DND-41 (cell line): ENCODE results near the gene PAQR7.

Source experiments
- ATAC-seq: fragments of 200-7000 bp; cut with Tn5 transposase; 3 replicates; pipeline ENCODE4 v1.9.1; 2021; ENCODE audit warnings: low read depth; ENCODE audit not compliant: insufficient read depth
- DNase-seq: peaks from one replicate; pipeline ENCODE4 v3.0.0-alpha.2; 2020
- H2AFZ ChIP-seq: 2 replicates; pipeline ENCODE4 v1.6.0; 2012; ENCODE audit warnings: low read depth, low read length
- H3K27ac ChIP-seq: 2 replicates; pipeline ENCODE4 v1.5.1; 2012; ENCODE audit warnings: low read length, inconsistent platforms
- H3K27me3 ChIP-seq: fragments of 200-600 bp; sonication (generic); 2 replicates; pipeline ENCODE4 v1.6.0; 2012; ENCODE audit warnings: low read length, mild to moderate bottlenecking, inconsistent platforms; ENCODE audit not compliant: insufficient read depth, poor library complexity
- H3K36me3 ChIP-seq: 2 replicates; pipeline ENCODE4 v1.5.1; 2012; ENCODE audit warnings: low read length, inconsistent platforms; ENCODE audit not compliant: insufficient read depth
- H3K4me1 ChIP-seq: 2 replicates; pipeline ENCODE4 v1.5.1; 2012; ENCODE audit warnings: mild to moderate bottlenecking, low read length; ENCODE audit not compliant: insufficient read depth
- H3K4me2 ChIP-seq: 2 replicates; pipeline ENCODE4 v1.6.0; 2012; ENCODE audit warnings: mild to moderate bottlenecking, moderate library complexity, low read length, inconsistent platforms; ENCODE audit not compliant: insufficient read depth
- H3K4me3 ChIP-seq, 2 experiments: fragments of 200-600 bp in 1 of 2; shearing (Covaris generic) in 1 of 2; 2 replicates each; pipeline ENCODE4 v1.5.1; 2012 to 2016; ENCODE audit warnings: inconsistent platforms in 2 of 2, low read length in 2 of 2, mild to moderate bottlenecking in 2 of 2, low read depth in 1 of 2, moderate library complexity in 1 of 2
- H3K79me2 ChIP-seq: 2 replicates; pipeline ENCODE4 v1.6.0; 2012; ENCODE audit warnings: low read length, inconsistent platforms; ENCODE audit not compliant: insufficient read depth
- H3K9ac ChIP-seq: 2 replicates; pipeline ENCODE4 v1.6.0; 2012; ENCODE audit warnings: low read depth, mild to moderate bottlenecking, inconsistent platforms, low read length, moderate library complexity
- H3K9me3 ChIP-seq: 2 replicates; pipeline ENCODE4 v1.5.1; 2012; ENCODE audit warnings: low read length, moderate library complexity, mild to moderate bottlenecking, inconsistent platforms; ENCODE audit not compliant: insufficient read depth, severe bottlenecking
- H4K20me1 ChIP-seq: 2 replicates; pipeline ENCODE4 v1.6.0; 2012; ENCODE audit warnings: low read length; ENCODE audit not compliant: insufficient read depth
- CTCF ChIP-seq: IDR thresholded peaks from 2 replicates; pipeline ENCODE4 v1.5.1; 2012; ENCODE audit warnings: borderline replicate concordance, low read length, moderate library complexity, mild to moderate bottlenecking; ENCODE audit not compliant: poor library complexity, severe bottlenecking; ENCODE audit errors: extremely low read depth
- EZH2 ChIP-seq: IDR thresholded peaks from 3 replicates; pipeline ENCODE4 v1.6.1; 2012; ENCODE audit warnings: borderline replicate concordance, low read depth, mild to moderate bottlenecking, moderate library complexity, low read length, inconsistent platforms; ENCODE audit not compliant: severe bottlenecking

Gene PAQR7

GRCh38 chr1:25864434-25864833 lies 11.1 kb downstream of the PAQR7 start:
- DNase-seq (no peak), ATAC-seq (no peak)
- Histone ChIP-seq H4K20me1 (no peaks in the 10 kb centered on the region), H3K4me1 (peaks cover 10% of the 10 kb centered on the region), H3K9ac (no peak overlapping the region), H3K9me3 (no peaks in the 10 kb centered on the region), H3K4me2 (no peak overlapping the region), H3K27ac (no peak overlapping the region), H3K36me3 (no peaks in the 10 kb centered on the region), H3K27me3 (no peaks in the 10 kb centered on the region), H3K4me3 (no peak overlapping the region), H3K79me2 (peaks cover 6% of the 10 kb centered on the region), H2AFZ (no peak overlapping the region)
- no peak for TF ChIP-seq EZH2
- TF ChIP-seq CTCF: no peak

GRCh38 chr1:25863486-25864262 lies 11.8 kb downstream of the PAQR7 start:
- no peak for TF ChIP-seq EZH2
- no peak for TF ChIP-seq CTCF
- no peak overlapping the region for H2AFZ ChIP-seq
- H3K27ac ChIP-seq: no peak overlapping the region
- DNase-seq: no peak
- no peaks in the 10 kb centered on the region for H3K27me3 ChIP-seq
- peaks cover 12% of the 10 kb centered on the region for H3K79me2 ChIP-seq
- no peak overlapping the region for H3K4me3 ChIP-seq
- peaks cover 13% of the 10 kb centered on the region for H3K4me1 ChIP-seq
- no peaks in the 10 kb centered on the region for H4K20me1 ChIP-seq
- H3K4me2 ChIP-seq: no peak overlapping the region
- no peaks in the 10 kb centered on the region for H3K36me3 ChIP-seq
- no peaks in the 10 kb centered on the region for H3K9me3 ChIP-seq
- ATAC-seq: no peak
- no peak overlapping the region for H3K9ac ChIP-seq

- H3K4me2 ChIP-seq: no peak overlapping the region
These were observed 12.6 kb downstream of the PAQR7 start for GRCh38 chr1:25862785-25863485.

More at GRCh38 chr1:25862785-25863485, 12.6 kb downstream of the PAQR7 start:
- Histone ChIP-seq H3K79me2 (peaks cover 19% of the 10 kb centered on the region), H3K9ac (no peak overlapping the region), H3K9me3 (no peaks in the 10 kb centered on the region), H3K4me1 (peaks cover 20% of the 10 kb centered on the region), H4K20me1 (0 out of 2 replicates have a peak, but pooled peaks cover 3% of the 10 kb centered on the region), H3K27me3 (no peaks in the 10 kb centered on the region), H3K27ac (no peak overlapping the region), H2AFZ (no peak overlapping the region), H3K4me3 (no peak overlapping the region), H3K36me3 (no peaks in the 10 kb centered on the region)
- DNase-seq: no peak
- TF ChIP-seq EZH2: no peak
- no peak for TF ChIP-seq CTCF
- ATAC-seq: no peak
